Upper lobe of left lung (tissue), 6 donors: ENCODE measurements around the gene TTBK2. TPM values are rescaled to one million over a fixed set of nuclear protein-coding genes. Genes with fewer than 3 reads are reported as not detected.

ENCODE experiments used
- ATAC-seq, 2 donors: fragments of 200-7000 bp; cut with Tn5 transposase; one replicate each; pipeline ENCODE4 v1.9.1; 2022; ENCODE audit warnings: mild to moderate bottlenecking in 2 of 2, moderate library complexity in 2 of 2; ENCODE audit not compliant: low FRiP score in 2 of 2
- DNase-seq, 2 donors: peaks; one replicate each; pipeline ENCODE4 v3.0.0-alpha.2; 2019 to 2020
- H3K27ac ChIP-seq, 4 donors: fragments of 200-600 bp; sonication (generic); one replicate each; pipeline ENCODE4 v1.5.1; 2016 to 2019
- H3K27me3 ChIP-seq, 4 donors: fragments of 200-600 bp; sonication (generic); one replicate each; pipeline ENCODE4 v1.5.1; 2017 to 2019
- H3K36me3 ChIP-seq, 4 donors: fragments of 200-600 bp; sonication (generic); one replicate each; pipeline ENCODE4 v1.5.1; 2016 to 2019
- H3K4me1 ChIP-seq, 4 donors: fragments of 200-600 bp; sonication (generic); one replicate each; pipeline ENCODE4 v1.5.1; 2018 to 2019
- H3K4me3 ChIP-seq, 4 donors: fragments of 200-600 bp; sonication (generic); one replicate each; pipeline ENCODE4 v1.5.1; 2017 to 2019; ENCODE audit warnings: mild to moderate bottlenecking in 2 of 4, moderate library complexity in 1 of 4
- H3K9me3 ChIP-seq, 4 donors: fragments of 200-600 bp; sonication (generic); one replicate each; pipeline ENCODE4 v1.5.1; 2018 to 2019
- EP300 ChIP-seq, 4 donors: sonication (generic); formaldehyde crosslinking; IDR thresholded peaks; one replicate each; pipeline ENCODE4 v1.5.1; 2017; ENCODE audit warnings: antibody characterized with exemption in 4 of 4, control low read depth in 2 of 4
- POLR2A ChIP-seq, 4 donors: fragments of 450-650 bp; IDR thresholded peaks; one replicate each; pipeline ENCODE4 v1.5.1; 2016 to 2017; ENCODE audit warnings: antibody characterized with exemption in 4 of 4, mild to moderate bottlenecking in 2 of 4
- POLR2AphosphoS5 ChIP-seq, 2 donors: sonication (generic); formaldehyde crosslinking; IDR thresholded peaks; one replicate each; pipeline ENCODE4 v1.5.1; 2017; ENCODE audit warnings: antibody characterized with exemption in 2 of 2
- WGBS, 2 donors: methylation state at CpG; one replicate each; pipeline ENCODE4 v1.1.5; 2017 to 2018; 5-methylcytosine and 5-hydroxymethylcytosine counted together
- total RNA-seq, 6 donors: library from RNA; depleted of rRNA in 4 of 6; stranded (reverse); fragments of >200 nt in 4 of 6; gene quantifications; one replicate each; pipeline versions ENCODE4 v1.1.0 to v1.2.1, GENCODE V29; 2016 to 2021
- TF ChIP-seq, protein P1 (sequence below), 6 experiments: fragments of 450-650 bp in 4 of 6; fragments of 200-600 bp in 2 of 6; sonication (generic) in 2 of 6; IDR thresholded peaks; one replicate each; pipeline ENCODE4 v1.5.1; 2016 to 2019; ENCODE audit warnings: antibody characterized with exemption in 6 of 6
- donor health status: DM: no; HTN: no; CAD: no; lungs with moderate emphysema.
- donor health status: DM: no; HTN: yes; CAD: no; lungs with severe emphysema.

Gene TTBK2
- total RNA-seq, 6 donors from 2014 or later: 8.2 to 28.3 (median 13.2) TPM

DNA sequence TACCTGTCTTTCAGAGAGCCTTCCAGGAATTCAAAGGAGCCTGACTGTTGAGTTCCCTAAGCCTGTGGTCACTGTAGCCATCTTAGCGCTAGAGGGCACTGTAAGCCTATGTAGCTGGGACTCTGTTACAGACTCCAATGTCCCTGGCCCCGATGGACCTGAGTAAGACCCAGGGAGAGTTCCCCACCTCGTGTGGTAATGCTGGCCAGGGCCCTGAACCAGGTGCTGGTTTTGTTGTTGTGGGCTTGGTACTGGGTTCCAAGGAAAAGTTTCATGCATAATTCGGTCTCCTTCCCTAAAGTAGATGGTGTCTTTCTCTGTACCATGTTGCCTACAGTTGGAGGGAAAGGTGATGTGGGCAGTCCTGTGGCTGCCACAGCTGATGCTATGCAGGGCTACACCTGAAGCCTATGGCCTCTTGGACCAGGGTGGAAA is 216.1 kb downstream of the TTBK2 start:
- H3K27ac ChIP-seq: no peak overlapping the region
- H3K4me3 ChIP-seq: no peak overlapping the region
- peak in 1 of 2 donors; percentile 73 for DNase-seq
- ATAC-seq: peak; percentile 89 to 91
- H3K4me1 ChIP-seq: peaks cover 0 to 11% (median 3%) of the 10 kb centered on the region in 4 donors
- 29 to 33% methylated on average over 4 of the region's 4 CpGs for WGBS, 2 donors
- H3K36me3 ChIP-seq: no peaks in the 10 kb centered on the region
- H3K9me3 ChIP-seq: no peaks in the 10 kb centered on the region
- TF ChIP-seq, protein P1, sequence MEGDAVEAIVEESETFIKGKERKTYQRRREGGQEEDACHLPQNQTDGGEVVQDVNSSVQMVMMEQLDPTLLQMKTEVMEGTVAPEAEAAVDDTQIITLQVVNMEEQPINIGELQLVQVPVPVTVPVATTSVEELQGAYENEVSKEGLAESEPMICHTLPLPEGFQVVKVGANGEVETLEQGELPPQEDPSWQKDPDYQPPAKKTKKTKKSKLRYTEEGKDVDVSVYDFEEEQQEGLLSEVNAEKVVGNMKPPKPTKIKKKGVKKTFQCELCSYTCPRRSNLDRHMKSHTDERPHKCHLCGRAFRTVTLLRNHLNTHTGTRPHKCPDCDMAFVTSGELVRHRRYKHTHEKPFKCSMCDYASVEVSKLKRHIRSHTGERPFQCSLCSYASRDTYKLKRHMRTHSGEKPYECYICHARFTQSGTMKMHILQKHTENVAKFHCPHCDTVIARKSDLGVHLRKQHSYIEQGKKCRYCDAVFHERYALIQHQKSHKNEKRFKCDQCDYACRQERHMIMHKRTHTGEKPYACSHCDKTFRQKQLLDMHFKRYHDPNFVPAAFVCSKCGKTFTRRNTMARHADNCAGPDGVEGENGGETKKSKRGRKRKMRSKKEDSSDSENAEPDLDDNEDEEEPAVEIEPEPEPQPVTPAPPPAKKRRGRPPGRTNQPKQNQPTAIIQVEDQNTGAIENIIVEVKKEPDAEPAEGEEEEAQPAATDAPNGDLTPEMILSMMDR (IDR thresholded peaks at IDR 0.05): peak; percentile 52 to 81 (median 73)
- TF ChIP-seq EP300 (IDR thresholded peaks at IDR 0.05): no peak
- H3K27me3 ChIP-seq: no peaks in the 10 kb centered on the region

DNA sequence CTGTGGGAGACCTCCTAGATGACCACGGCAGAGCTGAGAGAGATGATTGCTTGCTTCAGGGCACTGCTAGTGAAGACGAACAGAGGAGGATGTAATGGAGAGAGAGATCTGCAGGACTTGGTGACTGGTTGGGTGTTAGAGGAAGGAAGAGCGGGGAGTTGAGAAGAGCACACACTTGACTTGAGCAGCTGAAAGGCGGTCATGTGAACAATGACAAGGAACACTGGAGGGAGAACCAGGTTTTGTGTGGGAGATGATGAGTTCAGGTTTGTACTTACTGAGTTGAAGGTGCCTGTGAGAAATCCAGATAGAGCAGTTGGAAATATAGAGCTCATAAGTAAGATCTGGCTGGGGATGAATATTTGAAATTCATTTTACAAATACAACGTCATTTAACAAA is 224.0 kb downstream of the TTBK2 start:
- Histone ChIP-seq H3K4me3 (no peak overlapping the region), H3K36me3 (peaks cover 0 to 60% (median 32%) of the 10 kb centered on the region in 4 donors), H3K9me3 (no peaks in the 10 kb centered on the region), H3K4me1 (no peaks in the 10 kb centered on the region), H3K27ac (no peak overlapping the region), H3K27me3 (no peaks in the 10 kb centered on the region)
- ATAC-seq: no peak
- DNase-seq: no peak
- 77 to 86% methylated on average over 5 of the region's 5 CpGs for WGBS, 2 donors
- TF ChIP-seq, protein P1 (IDR thresholded peaks at IDR 0.05): no peak
- TF ChIP-seq EP300 (IDR thresholded peaks at IDR 0.05) (no peak), POLR2A (IDR thresholded peaks at IDR 0.05) (no peak), POLR2AphosphoS5 (IDR thresholded peaks at IDR 0.05) (no peak)

DNA sequence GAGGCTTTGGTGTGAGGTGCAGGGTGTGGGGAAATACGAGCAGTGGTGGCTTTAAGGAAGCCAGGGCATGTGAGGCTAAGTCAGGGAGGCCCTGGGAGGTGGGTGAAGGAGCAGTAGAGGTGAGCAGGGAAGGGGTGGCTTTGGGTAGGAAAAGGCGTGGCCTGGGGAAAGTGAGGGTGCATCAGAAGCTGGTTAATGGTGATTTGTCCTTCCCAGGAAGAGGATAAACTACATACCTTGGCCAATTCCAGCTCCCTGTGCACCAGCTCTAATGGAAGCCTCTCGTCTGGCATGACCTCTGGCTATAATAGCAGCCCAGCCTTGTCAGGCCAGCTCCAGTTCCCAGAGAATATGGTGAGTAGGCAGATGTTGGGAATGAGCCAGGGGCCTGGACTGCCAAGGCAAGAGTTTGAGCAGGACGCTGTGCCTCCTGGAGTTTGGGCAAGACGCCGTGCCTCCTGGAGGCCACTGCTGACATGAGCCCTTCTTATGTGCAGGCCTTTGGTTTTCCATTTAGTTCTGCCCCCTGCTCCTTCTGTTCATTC is 225.0 kb downstream of the TTBK2 start:
- TF ChIP-seq, protein P1 (IDR thresholded peaks at IDR 0.05): no peak
- TF ChIP-seq POLR2AphosphoS5 (IDR thresholded peaks at IDR 0.05): no peak
- no peak for TF ChIP-seq POLR2A (IDR thresholded peaks at IDR 0.05)
- no peak for TF ChIP-seq EP300 (IDR thresholded peaks at IDR 0.05)
- DNase-seq (no peak), ATAC-seq (no peak)
- H3K36me3 ChIP-seq: peaks cover 0 to 70% (median 38%) of the 10 kb centered on the region in 4 donors
- WGBS, 2 donors: 91 to 95% methylated on average over 5 to 6 of the region's 6 CpGs
- H3K4me1 ChIP-seq: no peaks in the 10 kb centered on the region
- H3K27ac ChIP-seq: no peak overlapping the region
- no peak overlapping the region for H3K4me3 ChIP-seq
- H3K27me3 ChIP-seq: no peaks in the 10 kb centered on the region
- no peaks in the 10 kb centered on the region for H3K9me3 ChIP-seq

DNA sequence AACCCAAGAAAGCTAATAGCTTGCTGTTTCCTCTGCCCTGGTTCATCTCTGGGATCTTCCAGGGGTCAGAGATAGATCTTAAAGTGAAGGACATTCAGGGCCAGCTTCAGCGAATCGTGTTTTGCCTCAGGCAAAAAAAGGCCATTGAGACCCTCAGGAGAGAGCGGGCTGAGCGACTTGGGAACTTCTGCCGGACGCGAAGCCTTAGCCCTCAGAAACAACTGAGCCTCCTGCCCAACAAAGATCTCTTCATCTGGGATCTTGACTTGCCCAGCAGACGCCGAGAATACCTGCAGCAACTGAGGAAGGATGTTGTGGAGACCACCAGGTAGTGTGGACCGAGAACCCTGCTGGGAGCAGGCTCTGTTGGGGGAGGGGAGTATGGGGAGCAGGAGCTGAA is 226.2 kb downstream of the TTBK2 start:
- no peak overlapping the region for H3K27ac ChIP-seq
- ATAC-seq (no peak), DNase-seq (no peak)
- no peaks in the 10 kb centered on the region for H3K27me3 ChIP-seq
- no peak for TF ChIP-seq POLR2AphosphoS5 (IDR thresholded peaks at IDR 0.05)
- no peak for TF ChIP-seq EP300 (IDR thresholded peaks at IDR 0.05)
- TF ChIP-seq POLR2A (IDR thresholded peaks at IDR 0.05): no peak
- H3K36me3 ChIP-seq: peaks cover 0 to 82% (median 42%) of the 10 kb centered on the region in 4 donors
- H3K9me3 ChIP-seq: no peaks in the 10 kb centered on the region
- no peaks in the 10 kb centered on the region for H3K4me1 ChIP-seq
- no peak overlapping the region for H3K4me3 ChIP-seq
- 93 to 96% methylated on average over 10 of the region's 10 CpGs for WGBS, 2 donors

DNA sequence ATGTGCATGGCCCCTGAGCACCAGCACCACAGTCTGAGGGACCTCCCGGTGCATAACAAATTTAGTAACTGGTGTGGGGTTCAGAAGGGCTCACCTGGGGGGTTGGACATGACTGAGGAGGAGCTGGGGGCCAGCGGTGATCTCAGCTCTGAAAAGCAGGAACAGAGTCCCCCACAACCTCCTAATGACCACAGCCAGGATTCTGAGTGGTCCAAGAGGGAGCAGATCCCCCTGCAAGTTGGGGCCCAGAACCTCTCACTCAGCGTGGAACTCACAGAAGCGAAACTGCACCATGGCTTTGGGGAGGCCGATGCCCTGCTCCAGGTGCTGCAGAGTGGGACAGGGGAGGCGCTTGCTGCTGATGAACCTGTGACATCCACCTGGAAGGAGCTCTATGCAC is 226.6 kb downstream of the TTBK2 start:
- Histone ChIP-seq H3K27ac (no peak overlapping the region), H3K9me3 (no peaks in the 10 kb centered on the region), H3K4me1 (no peaks in the 10 kb centered on the region), H3K36me3 (peaks cover 0 to 86% (median 42%) of the 10 kb centered on the region in 4 donors), H3K4me3 (no peak overlapping the region), H3K27me3 (no peaks in the 10 kb centered on the region)
- ATAC-seq (no peak), DNase-seq (no peak)
- no peak for TF ChIP-seq POLR2A (IDR thresholded peaks at IDR 0.05)
- TF ChIP-seq, protein P1 (IDR thresholded peaks at IDR 0.05): no peak
- no peak for TF ChIP-seq EP300 (IDR thresholded peaks at IDR 0.05)
- no peak for TF ChIP-seq POLR2AphosphoS5 (IDR thresholded peaks at IDR 0.05)
- WGBS, 2 donors: 92 to 95% methylated on average over 3 to 6 of the region's 6 CpGs
